GM12892 (cell line): ENCODE results near the gene CCNL2.
"Not testable (repeated sequence)": the region's sequence is repeated elsewhere in the genome, so short reads cannot be mapped to it uniquely, and the experiment has no call there.

Source experiments
- DNase-seq: peaks from one replicate; pipeline ENCODE4 v3.0.0; 2011; ENCODE audit not compliant: insufficient read length
- FAIRE-seq: peaks from 2 replicates; lab custom pipeline; 2011; peaks lifted over from hg19 to GRCh38; lab: Jason Lieb, UNC
- POLR2A ChIP-seq: IDR thresholded peaks from 2 replicates; pipeline ENCODE4 v1.6.1; 2011; ENCODE audit warnings: low read depth, low read length, control low read depth
- POLR2AphosphoS5 ChIP-seq: IDR thresholded peaks from 2 replicates; pipeline ENCODE4 v1.6.1; 2011; ENCODE audit warnings: low read depth, low read length, control low read depth
- TAF1 ChIP-seq: IDR thresholded peaks from 2 replicates; pipeline ENCODE4 v1.6.1; 2011; ENCODE audit warnings: low read depth, mild to moderate bottlenecking, control low read depth, low read length, borderline replicate concordance

Gene CCNL2

GRCh38 chr1:1423245-1423597 is 24.1 kb upstream of the CCNL2 start:
- DNase-seq (no peak), FAIRE-seq (no peak)
- TF ChIP-seq TAF1 = no peak
- no peak for TF ChIP-seq POLR2AphosphoS5
- TF ChIP-seq POLR2A = no peak

- DNase-seq (no peak), FAIRE-seq (peak; percentile 78)
- TF ChIP-seq POLR2A (no peak), TAF1 (no peak), POLR2AphosphoS5 (no peak)
These were observed 23.5 kb upstream of the CCNL2 start for GRCh38 chr1:1422465-1423244.

- DNase-seq = no peak
- TF ChIP-seq POLR2AphosphoS5 = no peak
- TF ChIP-seq TAF1 = no peak
- no peak for TF ChIP-seq POLR2A
- no peak for FAIRE-seq
These were observed 22.9 kb upstream of the CCNL2 start for GRCh38 chr1:1421907-1422464.

- FAIRE-seq (no peak), DNase-seq (no peak)
- TF ChIP-seq POLR2AphosphoS5 (no peak), POLR2A (no peak), TAF1 (no peak)
These were observed 22.2 kb upstream of the CCNL2 start, which contains the start of gene ANKRD65 for GRCh38 chr1:1421147-1421906. Gene ANKRD65, minus strand, starts transcription at chr1:1421276. Its CDS starts 271 bp downstream, at chr1:1421005.

GRCh38 chr1:1420654-1421141 is 21.6 kb upstream of the CCNL2 start:
- no peak for FAIRE-seq
- TF ChIP-seq TAF1 (no peak), POLR2A (no peak), POLR2AphosphoS5 (no peak)
- DNase-seq = no peak

- DNase-seq (no peak), FAIRE-seq (no peak)
These were observed 20.9 kb upstream of the CCNL2 start for GRCh38 chr1:1419813-1420653.

GRCh38 chr1:1419363-1419812 is 20.3 kb upstream of the CCNL2 start:
- DNase-seq (no peak), FAIRE-seq (no peak)
- TF ChIP-seq POLR2A (no peak), POLR2AphosphoS5 (no peak), TAF1 (no peak)

More at GRCh38 chr1:1419813-1420653, 20.9 kb upstream of the CCNL2 start:
- TF ChIP-seq POLR2A = no peak
- no peak for TF ChIP-seq TAF1
- no peak for TF ChIP-seq POLR2AphosphoS5

- peak; percentile 33 for DNase-seq
- peak; percentile 81 for FAIRE-seq
- TF ChIP-seq POLR2A = no peak
- no peak for TF ChIP-seq TAF1
- no peak for TF ChIP-seq POLR2AphosphoS5
These were observed 19.6 kb upstream of the CCNL2 start for GRCh38 chr1:1418464-1419362.

- not testable (repeated sequence) for FAIRE-seq, DNase-seq
These were observed 18.8 kb upstream of the CCNL2 start for GRCh38 chr1:1417825-1418463.

- FAIRE-seq = not testable (repeated sequence)
These were observed 18.3 kb upstream of the CCNL2 start for GRCh38 chr1:1417396-1417795.

More at GRCh38 chr1:1417396-1417795, 18.3 kb upstream of the CCNL2 start:
- DNase-seq = not testable (repeated sequence)
